ENCODE measurements around the gene MRPL9.

MRPL9 gene

GRCh38 chr1:151729966-151730291 lies 33.4 kb downstream of the MRPL9 start:
- H3F3A ChIP-seq (ENCODE audit: insufficient read depth), result no peaks in the 10 kb centered on the region
- no peaks in the 10 kb centered on the region for H3K9me2 ChIP-seq (replicated peaks; ENCODE audit: insufficient read depth, low read length)
- no peak overlapping the region for H2AFZ ChIP-seq (ENCODE audit: low read depth, low read length, severe bottlenecking)
- H3K27me3 ChIP-seq (ENCODE audit: low read length), result no peaks in the 10 kb centered on the region
- H3K9me3 ChIP-seq (ENCODE audit: insufficient read depth, low read length), result no peaks in the 10 kb centered on the region
- no peak overlapping the region for H3K4me2 ChIP-seq (ENCODE audit: low read depth, low read length, poor library complexity, severe bottlenecking)
- H3K36me3 ChIP-seq (ENCODE audit: low read length), result no peaks in the 10 kb centered on the region
- H3K27ac ChIP-seq (ENCODE audit: low read depth, low read length), result no peak overlapping the region
- H3K79me2 ChIP-seq (ENCODE audit: insufficient read depth, low read length), result no peaks in the 10 kb centered on the region
- H4K20me1 ChIP-seq (ENCODE audit: low read depth, low read length), result no peaks in the 10 kb centered on the region
- TF ChIP-seq CTCF (IDR thresholded peaks at IDR 0.05; ENCODE audit: insufficient read depth, low read length, poor library complexity, severe bottlenecking) (no peak), EZH2phosphoT487 (conservative IDR thresholded peaks at IDR 0.05; ENCODE audit: low read length) (no peak)
- H3K9ac ChIP-seq (ENCODE audit: low read length), result no peak overlapping the region
- no peak overlapping the region for H3K4me3 ChIP-seq (ENCODE audit: insufficient read depth, low read length, poor library complexity, severe bottlenecking)

- Histone ChIP-seq H3F3A (ENCODE audit: insufficient read depth) (no peaks in the 10 kb centered on the region), H3K27ac (ENCODE audit: low read depth, low read length) (no peak overlapping the region), H3K9ac (ENCODE audit: low read length) (no peak overlapping the region), H3K27me3 (ENCODE audit: low read length) (no peaks in the 10 kb centered on the region), H3K9me2 (replicated peaks; ENCODE audit: insufficient read depth, low read length) (no peaks in the 10 kb centered on the region), H2AFZ (ENCODE audit: low read depth, low read length, severe bottlenecking) (no peak overlapping the region), H3K4me2 (ENCODE audit: low read depth, low read length, poor library complexity, severe bottlenecking) (no peak overlapping the region), H3K36me3 (ENCODE audit: low read length) (no peaks in the 10 kb centered on the region), H3K79me2 (ENCODE audit: insufficient read depth, low read length) (no peaks in the 10 kb centered on the region), H4K20me1 (ENCODE audit: low read depth, low read length) (no peaks in the 10 kb centered on the region), H3K9me3 (ENCODE audit: insufficient read depth, low read length) (no peaks in the 10 kb centered on the region), H3K4me3 (ENCODE audit: insufficient read depth, low read length, poor library complexity, severe bottlenecking) (no peak overlapping the region)
- TF ChIP-seq EZH2phosphoT487 (conservative IDR thresholded peaks at IDR 0.05; ENCODE audit: low read length) (no peak), CTCF (IDR thresholded peaks at IDR 0.05; ENCODE audit: insufficient read depth, low read length, poor library complexity, severe bottlenecking) (no peak)
Measured at GRCh38 chr1:151729157-151729965, 33.9 kb downstream of the MRPL9 start.

- Histone ChIP-seq H3K79me2 (ENCODE audit: insufficient read depth, low read length) (no peaks in the 10 kb centered on the region), H3K9me3 (ENCODE audit: insufficient read depth, low read length) (no peaks in the 10 kb centered on the region), H3F3A (ENCODE audit: insufficient read depth) (no peaks in the 10 kb centered on the region), H4K20me1 (ENCODE audit: low read depth, low read length) (no peaks in the 10 kb centered on the region), H3K4me3 (ENCODE audit: insufficient read depth, low read length, poor library complexity, severe bottlenecking) (no peak overlapping the region), H3K9ac (ENCODE audit: low read length) (no peak overlapping the region), H3K36me3 (ENCODE audit: low read length) (no peaks in the 10 kb centered on the region), H3K27ac (ENCODE audit: low read depth, low read length) (no peak overlapping the region), H3K4me2 (ENCODE audit: low read depth, low read length, poor library complexity, severe bottlenecking) (no peak overlapping the region), H3K27me3 (ENCODE audit: low read length) (no peaks in the 10 kb centered on the region), H3K9me2 (replicated peaks; ENCODE audit: insufficient read depth, low read length) (no peaks in the 10 kb centered on the region), H2AFZ (ENCODE audit: low read depth, low read length, severe bottlenecking) (no peak overlapping the region)
- TF ChIP-seq CTCF (IDR thresholded peaks at IDR 0.05; ENCODE audit: insufficient read depth, low read length, poor library complexity, severe bottlenecking), result no peak
- no peak for TF ChIP-seq EZH2phosphoT487 (conservative IDR thresholded peaks at IDR 0.05; ENCODE audit: low read length)
Measured at GRCh38 chr1:151728151-151729054, 34.9 kb downstream of the MRPL9 start.
